SK-N-SH (cell line): ENCODE results near the gene RSPO4. TPM values are rescaled to one million over a fixed set of nuclear protein-coding genes. Genes with fewer than 3 reads are reported as not detected.

ENCODE experiments used
- CTCF ChIA-PET: fragments of 300-600, 350-600 bp; formaldehyde crosslinking; extraction: SDS; loops from one replicate; lab custom pipeline; 2021; lab: Yijun Ruan, JAX
- POLR2A ChIA-PET: fragments of 350-600 bp; sonication (Branson Sonifier 250); formaldehyde crosslinking; extraction: SDS; loops from one replicate; lab custom pipeline; 2020; ENCODE audit warnings: antibody characterized with exemption, inconsistent platforms; lab: Yijun Ruan, JAX
- DNase-seq: peaks from one replicate; pipeline ENCODE4 v3.0.0; 2012
- H2AFZ ChIP-seq: fragments of 200-600 bp; sonication (generic); 2 replicates; pipeline ENCODE4 v1.8.1; 2016; ENCODE audit warnings: antibody characterized with exemption, mild to moderate bottlenecking, low read depth
- H3F3A ChIP-seq: fragments of 200-600 bp; sonication (generic); replicated peaks from 2 replicates; pipeline ENCODE3; 2016; ENCODE audit warnings: antibody characterized with exemption, mild to moderate bottlenecking; ENCODE audit not compliant: insufficient read depth
- H3K27ac ChIP-seq, 2 experiments: fragments of 200-500 bp in 1 of 2; fragments of 200-600 bp in 1 of 2; sonication (Bioruptor generic) in 1 of 2; sonication (generic), shearing (Covaris generic) in 1 of 2; 2 replicates each; pipeline versions ENCODE4 v1.5.1 to v1.6.1; 2014 to 2016; ENCODE audit warnings: low read depth in 2 of 2, inconsistent platforms in 1 of 2, low read length in 1 of 2, mild to moderate bottlenecking in 1 of 2, mixed read lengths in 1 of 2
- H3K27me3 ChIP-seq: fragments of 200-600 bp; sonication (generic), shearing (Covaris generic); 2 replicates; pipeline ENCODE4 v1.6.1; 2016; ENCODE audit warnings: mixed run types; ENCODE audit not compliant: insufficient read depth
- H3K36me3 ChIP-seq, 2 experiments: fragments of 200-500 bp in 1 of 2; fragments of 200-600 bp in 1 of 2; sonication (Bioruptor generic) in 1 of 2; sonication (generic) in 1 of 2; replicated peaks in 1 of 2; 2 replicates each; pipeline versions ENCODE3 to v1.5.1; 2014 to 2016; ENCODE audit warnings: low read length in 1 of 2, mild to moderate bottlenecking in 1 of 2; ENCODE audit not compliant: insufficient read depth in 2 of 2, control insufficient read depth in 1 of 2
- H3K4me1 ChIP-seq, 2 experiments: fragments of 200-500 bp in 1 of 2; fragments of 200-600 bp in 1 of 2; sonication (Bioruptor generic) in 1 of 2; sonication (generic), shearing (Covaris generic) in 1 of 2; 2 replicates each; pipeline versions ENCODE4 v1.5.1 to v1.6.1; 2014 to 2016; ENCODE audit warnings: low read depth in 1 of 2, low read length in 1 of 2, mixed run types in 1 of 2; ENCODE audit not compliant: insufficient read depth in 2 of 2, control insufficient read depth in 1 of 2
- H3K4me2 ChIP-seq: fragments of 200-600 bp; sonication (generic), shearing (Covaris generic); 2 replicates; pipeline ENCODE4 v1.6.1; 2017; ENCODE audit warnings: mixed run types
- H3K4me3 ChIP-seq, 2 experiments: fragments of 200-500 bp in 1 of 2; fragments of 200-600 bp in 1 of 2; sonication (Bioruptor generic) in 1 of 2; sonication (generic), shearing (Covaris generic) in 1 of 2; 2 replicates each; pipeline versions ENCODE4 v1.5.1 to v1.8.1; 2014 to 2016; ENCODE audit warnings: low read depth in 2 of 2, inconsistent platforms in 1 of 2, low read length in 1 of 2, mild to moderate bottlenecking in 1 of 2, mixed read lengths in 1 of 2, moderate library complexity in 1 of 2
- H3K79me2 ChIP-seq: fragments of 200-600 bp; sonication (generic); 2 replicates; pipeline ENCODE4 v1.8.1; 2017; ENCODE audit warnings: mild to moderate bottlenecking; ENCODE audit not compliant: insufficient read depth
- H3K9ac ChIP-seq: fragments of 200-600 bp; sonication (generic); 2 replicates; pipeline ENCODE4 v1.6.1; 2017; ENCODE audit warnings: mixed run types
- H3K9me2 ChIP-seq: fragments of 200-600 bp; sonication (generic); 2 replicates; pipeline ENCODE4 v1.6.1; 2017; ENCODE audit warnings: mixed run types
- H3K9me3 ChIP-seq: fragments of 200-600 bp; sonication (generic); 2 replicates; pipeline ENCODE4 v1.6.1; 2017; ENCODE audit warnings: mixed run types, mild to moderate bottlenecking, moderate library complexity
- H4K20me1 ChIP-seq: fragments of 200-600 bp; sonication (generic); 2 replicates; pipeline ENCODE4 v1.6.1; 2017; ENCODE audit warnings: mild to moderate bottlenecking, mixed run types; ENCODE audit not compliant: insufficient read depth
- CTCF ChIP-seq: fragments of 200-600 bp; sonication (generic); IDR thresholded peaks from 2 replicates; pipeline ENCODE4 v1.6.1; 2017; ENCODE audit warnings: antibody characterized with exemption, mild to moderate bottlenecking, moderate library complexity
- ELF1 ChIP-seq: IDR thresholded peaks from 2 replicates; pipeline ENCODE4 v1.4.0; 2012
- EZH2phosphoT487 ChIP-seq: fragments of 200-600 bp; sonication (generic); IDR thresholded peaks from 2 replicates; pipeline ENCODE4 v1.6.1; 2017; ENCODE audit warnings: low read depth, mixed run types, mild to moderate bottlenecking, antibody characterized with exemption, moderate library complexity, borderline replicate concordance
- FOSL2 ChIP-seq: IDR thresholded peaks from 2 replicates; pipeline ENCODE4 v1.4.0; 2012; ENCODE audit warnings: low read depth, mild to moderate bottlenecking, moderate library complexity, borderline replicate concordance
- FOXM1 ChIP-seq: IDR thresholded peaks from 2 replicates; pipeline ENCODE4 v1.4.0; 2012; ENCODE audit warnings: low read depth, mild to moderate bottlenecking
- IRF3 ChIP-seq: fragments of 150-350 bp; IDR thresholded peaks from 2 replicates; pipeline ENCODE4 v1.6.1; 2016; ENCODE audit warnings: mild to moderate bottlenecking, low read depth, low read length
- JUND ChIP-seq: IDR thresholded peaks from 2 replicates; pipeline ENCODE4 v1.4.0; 2012
- MXI1 ChIP-seq: IDR thresholded peaks from 2 replicates; pipeline ENCODE4 v1.6.1; 2012; ENCODE audit warnings: mild to moderate bottlenecking, low read depth, low read length, improper control_type of control experiment
- NFIC ChIP-seq: IDR thresholded peaks from 2 replicates; pipeline ENCODE4 v1.4.0; 2012; ENCODE audit warnings: borderline replicate concordance
- NRF1 ChIP-seq: IDR thresholded peaks from 2 replicates; pipeline ENCODE4 v1.6.1; 2012; ENCODE audit warnings: low read depth, mild to moderate bottlenecking, low read length
- RCOR1 ChIP-seq: fragments of 150-350 bp; IDR thresholded peaks from 2 replicates; pipeline ENCODE4 v1.6.1; 2017; ENCODE audit warnings: antibody characterized with exemption, low read length
- RFX5 ChIP-seq: IDR thresholded peaks from 2 replicates; pipeline ENCODE4 v1.6.1; 2012; ENCODE audit warnings: mild to moderate bottlenecking, improper control_type of control experiment, low read length
- SMC3 ChIP-seq: IDR thresholded peaks from 2 replicates; pipeline ENCODE4 v1.6.1; 2012; ENCODE audit warnings: low read depth, low read length, improper control_type of control experiment
- WGBS: methylation state at CpG from one replicate; pipeline ENCODE4 v1.1.6; 2017; ENCODE audit warnings: low lambda C conversion rate; 5-methylcytosine and 5-hydroxymethylcytosine counted together
- polyA plus RNA-seq, 3 experiments: library from polyadenylated mRNA; depleted of rRNA; stranded (reverse); fragments of >200 nt; gene quantifications; 2 replicates each; pipeline ENCODE4 v1.2.3, GENCODE V29; 2012

The RSPO4 gene
- polyA plus RNA-seq, 1 of the 3 experiments (the other 2 are of a cell fraction) = not detected

GRCh38 chr20:961768-962167, 40.3 kb downstream of the RSPO4 start:
- TF ChIP-seq JUND = no peak
- TF ChIP-seq ELF1 = no peak
- TF ChIP-seq NFIC = no peak
- no peak for TF ChIP-seq SMC3
- no peak for TF ChIP-seq MXI1
- TF ChIP-seq CTCF = no peak
- TF ChIP-seq RCOR1 = no peak
- no peak for TF ChIP-seq FOXM1
- no peak for TF ChIP-seq FOSL2
- no peak for TF ChIP-seq EZH2phosphoT487
- no peak for TF ChIP-seq NRF1
- TF ChIP-seq IRF3 = no peak
- Histone ChIP-seq H3K27me3 (peaks cover 12% of the 10 kb centered on the region), H3K9me3 (no peaks in the 10 kb centered on the region), H3K36me3 (no peaks in the 10 kb centered on the region), H3F3A (no peaks in the 10 kb centered on the region), H3K9me2 (no peaks in the 10 kb centered on the region), H3K4me2 (no peak overlapping the region), H2AFZ (no peak overlapping the region), H4K20me1 (no peaks in the 10 kb centered on the region), H3K79me2 (no peaks in the 10 kb centered on the region), H3K9ac (no peak overlapping the region), H3K4me1 (no peaks in the 10 kb centered on the region; a peak in 1 of 4 replicates), H3K4me3 (no peak overlapping the region), H3K27ac (no peak overlapping the region)
- DNase-seq = no peak
- WGBS = 37% methylated on average over 2 of the region's 2 CpGs
- POLR2A ChIA-PET = no interaction called here
- CTCF ChIA-PET = interaction anchor here (2.0 to 9.3 kb wide), 3 partner anchors 145 to 251 kb away, joined by 5 to 267 read pairs (median 6); no protein-coding TSS in a partner anchor

GRCh38 chr20:959996-960615, 42.0 kb downstream of the RSPO4 start:
- Histone ChIP-seq H3K27ac (no peak overlapping the region), H3K4me1 (peaks cover 0 to 3% of the 10 kb centered on the region in 2 experiments; a peak in 1 of 4 replicates), H3K9ac (no peak overlapping the region), H3K9me2 (no peaks in the 10 kb centered on the region), H3F3A (no peaks in the 10 kb centered on the region), H3K4me2 (no peak overlapping the region), H2AFZ (no peak overlapping the region), H3K79me2 (no peaks in the 10 kb centered on the region), H4K20me1 (no peaks in the 10 kb centered on the region), H3K36me3 (no peaks in the 10 kb centered on the region)
- DNase-seq = no peak
- ChIA-PET POLR2A (no interaction called here), CTCF (interaction anchor here (1.5 to 9.3 kb wide), 5 partner anchors 11 to 251 kb away, joined by 4 to 267 read pairs (median 86); no protein-coding TSS in a partner anchor)
- 81% methylated on average over 10 of the region's 16 CpGs for WGBS
- TF ChIP-seq RFX5 = no peak
- TF ChIP-seq, all 33 proteins: peak for 0
- peaks cover 6% of the 10 kb centered on the region; the same call in 1 of the 2 replicates for H3K27me3 ChIP-seq
- H3K4me3 ChIP-seq = no peak overlapping the region
- no peaks in the 10 kb centered on the region for H3K9me3 ChIP-seq
